IMR-90 (cell line): ENCODE data around the gene ZNF426. TPM values are rescaled to one million over a fixed set of nuclear protein-coding genes. Genes with fewer than 3 reads are reported as not detected.
"Not testable (repeated sequence)": the region's sequence is repeated elsewhere in the genome, so short reads cannot be mapped to it uniquely, and the experiment has no call there.

Experiments
- ATAC-seq: fragments of 200-7000 bp; cut with Tn5 transposase; 2 replicates; pipeline ENCODE4 v1.9.1; 2020; ENCODE audit warnings: low read depth, mild to moderate bottlenecking, moderate library complexity
- BruUV-seq: library from RNA; stranded (reverse); fragments of 400-500 nt; replicated peaks from 2 replicates; lab custom pipeline; 2021; lab: Mats Ljungman, UMichigan
- CTCF ChIA-PET: fragments of 300-600 bp; formaldehyde crosslinking; extraction: SDS; loops from one replicate; lab custom pipeline; 2021; ENCODE audit warnings: antibody characterized with exemption; lab: Yijun Ruan, JAX
- POLR2A ChIA-PET: fragments of 300-600 bp; sonication (Branson Sonifier 250); formaldehyde crosslinking; loops from one replicate; lab custom pipeline; 2022; ENCODE audit warnings: antibody characterized with exemption; ENCODE audit not compliant: unreplicated experiment; lab: Charles Lee
- DNase-seq: peaks from one replicate; pipeline ENCODE4 v3.0.0; 2013
- H2AFZ ChIP-seq: replicated peaks from 2 replicates; pipeline ENCODE3; 2013; ENCODE audit warnings: low read length, mild to moderate bottlenecking; ENCODE audit not compliant: poor library complexity
- H2AK5ac ChIP-seq: 2 replicates; pipeline ENCODE4 v1.6.1; 2013; ENCODE audit warnings: low read depth, low read length, inconsistent platforms
- H2AK9ac ChIP-seq: replicated peaks from 2 replicates; pipeline ENCODE3; 2013; ENCODE audit warnings: mild to moderate bottlenecking, low read depth, low read length, moderate library complexity; ENCODE audit not compliant: poor library complexity
- H2BK120ac ChIP-seq: 2 replicates; pipeline ENCODE4 v1.6.1; 2013; ENCODE audit warnings: low read depth, low read length, inconsistent platforms
- H2BK15ac ChIP-seq: 3 replicates; pipeline ENCODE4 v1.6.1; 2013; ENCODE audit warnings: low read depth, low read length, inconsistent platforms
- H2BK20ac ChIP-seq: 2 replicates; pipeline ENCODE4 v1.6.1; 2013; ENCODE audit warnings: low read depth, mild to moderate bottlenecking, inconsistent platforms, low read length, moderate library complexity
- H2BK5ac ChIP-seq: 2 replicates; pipeline ENCODE4 v1.6.1; 2013; ENCODE audit warnings: mild to moderate bottlenecking, low read depth, low read length, inconsistent platforms; ENCODE audit not compliant: poor library complexity, severe bottlenecking
- H3K14ac ChIP-seq: replicated peaks from 2 replicates; pipeline ENCODE4 v1.6.1; 2013; ENCODE audit warnings: low read depth, low read length, inconsistent platforms
- H3K18ac ChIP-seq: 2 replicates; pipeline ENCODE4 v1.6.1; 2013; ENCODE audit warnings: low read depth, low read length, control low read depth
- H3K23ac ChIP-seq: 2 replicates; pipeline ENCODE4 v1.6.1; 2013; ENCODE audit warnings: low read depth, low read length, inconsistent platforms
- H3K27ac ChIP-seq: 2 replicates; pipeline ENCODE4 v1.5.1; 2013; ENCODE audit warnings: mild to moderate bottlenecking, control low read depth, low read length; ENCODE audit not compliant: insufficient read depth
- H3K27me3 ChIP-seq: 2 replicates; pipeline ENCODE4 v1.6.1; 2013; ENCODE audit warnings: low read length; ENCODE audit not compliant: control insufficient read depth, insufficient read depth
- H3K36me3 ChIP-seq: 2 replicates; pipeline ENCODE4 v1.6.1; 2013; ENCODE audit warnings: low read length, mixed read lengths; ENCODE audit not compliant: control insufficient read depth, insufficient read depth
- H3K4ac ChIP-seq: 2 replicates; pipeline ENCODE4 v1.6.1; 2013; ENCODE audit warnings: low read depth, low read length, inconsistent platforms
- H3K4me1 ChIP-seq: 2 replicates; pipeline ENCODE4 v1.6.1; 2013; ENCODE audit warnings: low read length, mixed read lengths; ENCODE audit not compliant: control insufficient read depth, insufficient read depth
- H3K4me2 ChIP-seq: 2 replicates; pipeline ENCODE4 v1.6.1; 2013; ENCODE audit warnings: low read depth, mild to moderate bottlenecking, control low read depth, low read length, moderate library complexity
- H3K4me3 ChIP-seq: 2 replicates; pipeline ENCODE4 v1.5.1; 2013; ENCODE audit warnings: low read depth, mild to moderate bottlenecking, control low read depth, low read length, moderate library complexity; ENCODE audit not compliant: insufficient read depth
- H3K56ac ChIP-seq: 2 replicates; pipeline ENCODE4 v1.6.1; 2013; ENCODE audit warnings: low read length, inconsistent platforms; ENCODE audit not compliant: insufficient read depth; ENCODE audit errors: extremely low read depth
- H3K79me1 ChIP-seq, 2 experiments: 2 replicates each; pipeline ENCODE4 v1.6.1; 2013; ENCODE audit warnings: low read length in 2 of 2, inconsistent platforms in 1 of 2, low read depth in 1 of 2
- H3K9ac ChIP-seq: 2 replicates; pipeline ENCODE4 v1.6.1; 2013; ENCODE audit warnings: low read depth, low read length, control low read depth
- H3K9me1 ChIP-seq: 2 replicates; pipeline ENCODE4 v1.6.1; 2013; ENCODE audit warnings: low read length, inconsistent platforms; ENCODE audit not compliant: insufficient read depth
- H3K9me3 ChIP-seq: 2 replicates; pipeline ENCODE4 v1.6.1; 2013; ENCODE audit warnings: low read length; ENCODE audit not compliant: control insufficient read depth, insufficient read depth
- H4K20me1 ChIP-seq: 2 replicates; pipeline ENCODE4 v1.6.1; 2013; ENCODE audit warnings: low read length, inconsistent platforms; ENCODE audit not compliant: insufficient read depth
- H4K5ac ChIP-seq: 2 replicates; pipeline ENCODE4 v1.6.1; 2013; ENCODE audit warnings: mild to moderate bottlenecking, low read depth, low read length, control low read depth
- H4K8ac ChIP-seq, 2 experiments: 2 replicates each; pipeline ENCODE4 v1.6.1; 2013; ENCODE audit warnings: low read depth in 2 of 2, low read length in 2 of 2, control low read depth in 1 of 2, inconsistent platforms in 1 of 2
- H4K91ac ChIP-seq: 2 replicates; pipeline ENCODE4 v1.6.1; 2013; ENCODE audit warnings: low read depth, low read length, inconsistent platforms; ENCODE audit not compliant: insufficient read depth
- WGBS, 2 experiments: methylation state at CpG; one replicate each; pipeline versions ENCODE4 v1.1.5 to v1.1.7; 2013; ENCODE audit warnings: missing lambda C conversion rate in 2 of 2; ENCODE audit not compliant: insufficient read length in 1 of 2; ENCODE audit errors: extremely low coverage in 2 of 2; 5-methylcytosine and 5-hydroxymethylcytosine counted together
- dilution Hi-C: fragments of 300-500 bp; cut with HindIII; formaldehyde crosslinking; loops from one replicate; pipeline ENCODE4 v1.14.3; 2018; ENCODE audit warnings: low sequenced_read_pairs; ENCODE audit not compliant: unreplicated experiment
- in situ Hi-C: fragments of 300-500 bp; cut with MboI; formaldehyde crosslinking; loops from 3 replicates; pipeline ENCODE4 v1.14.3; 2019; ENCODE audit warnings: low sequenced_read_pairs, inconsistent platforms, mixed read lengths
- intact Hi-C: fragments of 100-400 bp; cut with micrococcal nuclease; formaldehyde crosslinking; loops from 2 replicates; pipeline ENCODE4 v1.10.0; 2022
- polyA plus RNA-seq, 3 experiments: library from polyadenylated mRNA; depleted of rRNA; stranded (reverse); fragments of >200 nt; gene quantifications; 2 replicates each; pipeline ENCODE4 v1.2.3, GENCODE V29; 2012; ENCODE audit warnings: low replicate concordance in 1 of 3
- total RNA-seq: library from RNA; depleted of rRNA; stranded (reverse); fragments of >200 nt; gene quantifications from 2 replicates; pipeline ENCODE4 v1.2.3, GENCODE V29; 2012

The ZNF426 gene
- total and polyA plus RNA-seq, 2 of the 4 experiments (the other 2 are of a cell fraction), result 4.4 to 30.1 TPM

- POLR2A ChIA-PET, H2BK15ac ChIP-seq, H3K9me1 ChIP-seq, H2AFZ ChIP-seq, H4K20me1 ChIP-seq, H4K5ac ChIP-seq, H2AK9ac ChIP-seq, H3K14ac ChIP-seq, H3K27me3 ChIP-seq, H2BK20ac ChIP-seq, H3K9ac ChIP-seq, H3K56ac ChIP-seq, DNase-seq, H3K27ac ChIP-seq, in situ Hi-C loops, ATAC-seq, H3K4ac ChIP-seq, H3K23ac ChIP-seq, dilution Hi-C loops, H2BK5ac ChIP-seq, H3K4me1 ChIP-seq, H4K91ac ChIP-seq, H2BK120ac ChIP-seq, CTCF ChIA-PET, H3K18ac ChIP-seq, H4K8ac ChIP-seq, H2AK5ac ChIP-seq, H3K4me2 ChIP-seq, H3K4me3 ChIP-seq: not testable (repeated sequence)
- H3K79me1 ChIP-seq, result peaks cover 8 to 13% of the 10 kb centered on the region in 2 experiments
- H3K9me3 ChIP-seq, result peaks cover 15% of the 10 kb centered on the region
- H3K36me3 ChIP-seq, result peaks cover 14% of the 10 kb centered on the region
- TSS peak; percentile 29 for BruUV-seq
- WGBS, 2 experiments, result 100% methylated on average over 1 of the region's 1 CpG; no CpG with 5 or more reads in 1 of the 2 experiments
- intact Hi-C loops, result loop anchor here (5.0 kb wide), 1 partner anchor 103 kb away; the partner anchor contains the start of gene ZNF266
Measured at GRCh38 chr19:9539921-9540320, 1.5 kb upstream of the ZNF426 start.

DNA sequence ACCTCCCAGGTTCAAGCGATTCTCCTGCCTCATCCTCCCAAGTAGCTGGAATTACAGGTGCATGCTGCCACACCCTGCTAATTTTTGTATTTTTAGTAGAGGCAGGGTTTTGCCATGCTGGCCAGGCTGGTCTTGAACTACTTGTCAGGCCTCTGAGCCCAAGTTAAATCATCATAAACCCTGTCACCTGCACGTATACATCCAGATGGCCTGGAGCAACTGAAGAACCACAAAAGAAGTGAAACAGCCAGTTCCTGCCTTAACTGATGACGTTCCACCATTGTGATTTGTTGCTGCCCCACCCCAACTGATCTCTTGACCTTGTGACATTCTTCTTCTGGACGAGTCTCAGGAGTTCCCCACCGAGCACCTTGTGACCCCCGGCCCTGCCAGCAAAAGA lies 756 bp upstream of the ZNF426 start:
- CTCF ChIA-PET, BruUV-seq, H2BK120ac ChIP-seq, in situ Hi-C loops, H3K27me3 ChIP-seq, H4K91ac ChIP-seq, H3K4me3 ChIP-seq, H2AK5ac ChIP-seq, DNase-seq, H3K4ac ChIP-seq, H2BK15ac ChIP-seq, ATAC-seq, dilution Hi-C loops, POLR2A ChIA-PET, H2AK9ac ChIP-seq, H3K23ac ChIP-seq, H3K4me1 ChIP-seq, H2AFZ ChIP-seq, H3K18ac ChIP-seq, H4K20me1 ChIP-seq, H3K27ac ChIP-seq, H2BK5ac ChIP-seq, H3K9ac ChIP-seq, H3K4me2 ChIP-seq, H3K14ac ChIP-seq, H3K9me1 ChIP-seq, H3K56ac ChIP-seq, H2BK20ac ChIP-seq: not testable (repeated sequence)
- peaks cover 21% of the 10 kb centered on the region for H3K36me3 ChIP-seq
- H4K8ac ChIP-seq, result peak overlapping the region; percentile 92 to 98
- intact Hi-C loops, result loop anchor here (5.0 kb wide), 1 partner anchor 102 kb away; the partner anchor contains the start of gene ZNF266
- peaks cover 22% of the 10 kb centered on the region for H3K9me3 ChIP-seq
- H3K79me1 ChIP-seq, result peaks cover 8 to 13% of the 10 kb centered on the region in 2 experiments
- H4K5ac ChIP-seq, result peak overlapping the region; percentile 69
- whole genome bisulfite sequencing, 2 experiments, result 91% methylated on average over 4 of the region's 6 CpGs; no CpG with 5 or more reads in 1 of the 2 experiments
